DOHH2 (cell line): ENCODE measurements around the gene RAF1.

ENCODE experiments used
- CTCF ChIP-seq: fragments of 200-600 bp; sonication (generic); IDR thresholded peaks from one replicate; pipeline ENCODE4 v1.5.1; 2014; ENCODE audit warnings: antibody characterized with exemption, mild to moderate bottlenecking, low read depth, low read length; ENCODE audit not compliant: poor library complexity, severe bottlenecking
- EZH2phosphoT487 ChIP-seq: fragments of 200-600 bp; sonication (generic); IDR thresholded peaks from 2 replicates; pipeline ENCODE4 v1.6.1; 2017; ENCODE audit warnings: borderline replicate concordance, mild to moderate bottlenecking, antibody characterized with exemption, low read length, moderate library complexity, mixed read lengths

DNA sequence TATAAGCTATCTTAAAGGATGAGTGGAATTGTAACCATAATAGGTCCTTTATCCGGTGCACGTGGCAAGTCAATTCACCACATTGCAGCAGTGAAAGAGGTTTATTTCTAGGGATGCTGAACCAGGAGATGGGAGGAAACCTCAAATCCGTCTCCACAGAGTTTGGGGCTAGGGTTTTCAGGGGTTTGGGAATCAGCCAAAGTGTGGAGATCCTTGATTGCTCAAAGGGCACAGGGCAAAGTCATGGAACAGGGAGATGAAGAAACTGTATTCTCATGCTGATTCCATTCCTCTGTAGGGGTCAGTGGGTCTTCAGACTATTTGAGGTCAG, 7.2 kb upstream of the RAF1 start:
- TF ChIP-seq CTCF, result no peak
- TF ChIP-seq EZH2phosphoT487, result no peak
